Measurements from ENCODE around the gene NCL.

Gene NCL, protein sequence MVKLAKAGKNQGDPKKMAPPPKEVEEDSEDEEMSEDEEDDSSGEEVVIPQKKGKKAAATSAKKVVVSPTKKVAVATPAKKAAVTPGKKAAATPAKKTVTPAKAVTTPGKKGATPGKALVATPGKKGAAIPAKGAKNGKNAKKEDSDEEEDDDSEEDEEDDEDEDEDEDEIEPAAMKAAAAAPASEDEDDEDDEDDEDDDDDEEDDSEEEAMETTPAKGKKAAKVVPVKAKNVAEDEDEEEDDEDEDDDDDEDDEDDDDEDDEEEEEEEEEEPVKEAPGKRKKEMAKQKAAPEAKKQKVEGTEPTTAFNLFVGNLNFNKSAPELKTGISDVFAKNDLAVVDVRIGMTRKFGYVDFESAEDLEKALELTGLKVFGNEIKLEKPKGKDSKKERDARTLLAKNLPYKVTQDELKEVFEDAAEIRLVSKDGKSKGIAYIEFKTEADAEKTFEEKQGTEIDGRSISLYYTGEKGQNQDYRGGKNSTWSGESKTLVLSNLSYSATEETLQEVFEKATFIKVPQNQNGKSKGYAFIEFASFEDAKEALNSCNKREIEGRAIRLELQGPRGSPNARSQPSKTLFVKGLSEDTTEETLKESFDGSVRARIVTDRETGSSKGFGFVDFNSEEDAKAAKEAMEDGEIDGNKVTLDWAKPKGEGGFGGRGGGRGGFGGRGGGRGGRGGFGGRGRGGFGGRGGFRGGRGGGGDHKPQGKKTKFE

GRCh38 chr2:231463698-231464575 is at the start of gene NCL:
Gene NCL (minus strand): TSS chr2:231464484. CDS start chr2:231464353, 131 bp downstream.
- peak; percentile 82 for DNase-seq

GRCh38 chr2:231513746-231514224 is 49.5 kb upstream of the NCL start:
- DNase-seq = no peak

GRCh38 chr2:231512222-231512621 is 47.9 kb upstream of the NCL start:
- DNase-seq = no peak

- no peak for DNase-seq
Measured at GRCh38 chr2:231503766-231504165, 39.5 kb upstream of the NCL start.

DNA sequence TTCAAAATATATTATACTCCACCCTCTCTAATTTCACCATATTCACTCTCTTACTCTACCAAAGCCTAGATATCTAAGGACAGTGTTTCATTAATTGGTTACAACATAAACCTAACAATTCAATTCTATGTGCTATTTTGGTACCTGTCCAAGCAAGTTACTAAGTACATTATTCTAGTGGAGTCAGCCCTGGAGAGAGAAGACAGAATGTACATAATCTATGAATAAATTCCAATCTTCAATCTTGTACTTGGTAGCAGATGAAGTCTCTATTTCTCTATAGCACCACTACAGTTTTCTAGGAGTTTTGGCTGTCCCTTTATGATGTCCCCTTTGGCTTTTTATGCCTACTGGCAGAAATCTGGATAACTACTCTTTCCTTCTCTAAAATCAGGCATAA is 38.3 kb upstream of the NCL start:
- DNase-seq = no peak

- DNase-seq = no peak
Measured at GRCh38 chr2:231497651-231498050, 33.4 kb upstream of the NCL start.

DNA sequence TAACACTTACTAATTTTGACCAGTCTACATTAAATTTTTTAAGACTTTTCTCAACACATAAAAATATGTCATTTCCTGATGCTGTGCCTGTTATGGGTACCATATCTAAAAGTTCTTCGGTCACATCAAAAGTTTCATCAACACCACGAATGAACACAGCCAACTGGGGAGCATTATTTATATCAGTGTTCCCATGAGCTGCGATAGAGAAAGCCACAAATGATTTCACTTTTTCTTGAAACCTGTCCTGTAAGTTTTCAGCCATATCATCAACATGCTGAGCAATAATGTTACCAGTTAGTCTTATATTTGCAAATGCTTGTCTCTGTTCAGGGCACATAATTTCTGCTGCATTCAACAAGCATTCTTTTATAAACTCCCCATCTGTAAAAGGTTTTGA is 30.4 kb upstream of the NCL start:
- DNase-seq = no peak

- no peak for DNase-seq
Measured at GRCh38 chr2:231490801-231491200, 26.5 kb upstream of the NCL start.

DNA sequence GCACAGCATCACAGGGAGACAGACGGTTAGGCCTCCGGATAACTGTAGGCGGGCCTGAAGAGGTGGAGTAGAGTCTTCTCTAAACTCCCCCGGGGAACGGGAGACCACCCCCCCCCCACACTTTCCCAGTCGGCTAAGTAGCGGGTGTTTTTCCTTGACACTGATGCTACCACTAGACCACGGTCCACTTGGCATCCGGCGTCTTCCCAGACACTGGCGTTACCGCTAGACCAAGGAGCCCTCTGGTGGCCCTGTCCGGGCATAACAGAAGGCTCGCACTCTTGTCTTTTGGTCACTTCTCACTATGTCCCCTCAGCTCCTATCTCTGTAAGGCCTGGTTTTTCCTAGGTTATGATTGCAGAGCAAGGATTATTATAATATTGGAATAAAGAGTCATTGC is 25.7 kb upstream of the NCL start:
- no peak for DNase-seq

DNA sequence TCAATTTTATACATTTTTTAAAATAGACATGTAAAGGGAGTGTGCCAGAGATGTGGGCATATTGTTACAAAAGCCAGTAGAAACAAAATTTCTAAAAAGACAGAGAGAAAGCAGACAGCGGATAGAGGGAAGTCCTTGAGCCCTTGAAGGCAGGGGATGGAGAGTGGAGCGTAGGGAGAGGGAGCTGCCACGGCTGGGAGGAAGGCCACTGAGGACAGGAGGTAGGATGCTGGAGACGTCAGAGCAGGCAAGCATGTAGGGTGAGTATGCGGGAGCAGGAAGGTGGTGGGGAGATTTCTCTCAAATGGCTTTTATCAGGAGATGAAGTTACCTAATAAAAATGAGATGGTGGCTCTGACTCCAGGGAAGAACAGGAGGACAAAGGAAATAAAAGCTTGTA is 24.0 kb upstream of the NCL start:
- DNase-seq = no peak

DNA sequence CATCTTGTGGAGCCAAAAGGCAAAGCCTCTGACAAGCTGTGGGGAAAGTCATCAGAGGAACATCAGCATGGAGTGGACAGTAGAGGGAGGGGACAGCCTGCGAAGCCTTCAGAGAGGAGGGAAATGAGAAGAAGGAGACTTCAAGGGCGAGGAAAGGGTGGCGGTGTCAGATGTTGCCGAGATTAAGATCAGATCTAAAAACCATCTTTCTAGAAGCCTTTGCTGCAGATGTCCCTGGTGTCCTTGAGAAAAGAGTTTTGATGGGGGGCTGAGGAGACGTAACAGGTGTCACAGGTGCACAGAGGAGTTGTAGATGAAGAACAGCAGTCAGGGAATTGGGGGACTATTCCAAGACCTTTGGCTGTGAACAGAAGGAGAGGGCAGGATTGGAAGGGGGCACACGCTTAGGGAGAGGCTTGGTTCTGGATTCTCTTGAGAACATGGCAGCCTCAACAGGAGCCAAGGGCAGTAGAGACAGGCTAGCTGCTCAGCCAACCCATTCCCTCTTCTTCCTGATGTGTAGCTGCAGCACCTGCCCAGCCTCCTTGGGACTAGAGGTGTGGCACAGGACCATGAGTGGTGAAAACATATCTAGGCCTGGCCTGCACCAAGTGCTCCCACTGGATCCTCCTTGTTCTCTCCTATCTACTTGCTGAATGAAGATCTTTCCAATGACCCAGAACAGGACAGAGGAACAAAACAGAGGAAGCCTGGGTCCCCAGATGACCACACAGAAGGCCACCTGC is 22.7 kb upstream of the NCL start:
- no peak for DNase-seq

GRCh38 chr2:231483398-231484329 is 19.4 kb upstream of the NCL start:
- peak; percentile 55 for DNase-seq

GRCh38 chr2:231482806-231483391 is 18.6 kb upstream of the NCL start:
- peak; percentile 79 for DNase-seq

- no peak for DNase-seq
Measured at GRCh38 chr2:231480781-231481180, 16.5 kb upstream of the NCL start.

- no peak for DNase-seq
Measured at GRCh38 chr2:231479455-231479854, 15.2 kb upstream of the NCL start.

- DNase-seq = no peak
Measured at GRCh38 chr2:231476920-231477319, 12.6 kb upstream of the NCL start.

DNA sequence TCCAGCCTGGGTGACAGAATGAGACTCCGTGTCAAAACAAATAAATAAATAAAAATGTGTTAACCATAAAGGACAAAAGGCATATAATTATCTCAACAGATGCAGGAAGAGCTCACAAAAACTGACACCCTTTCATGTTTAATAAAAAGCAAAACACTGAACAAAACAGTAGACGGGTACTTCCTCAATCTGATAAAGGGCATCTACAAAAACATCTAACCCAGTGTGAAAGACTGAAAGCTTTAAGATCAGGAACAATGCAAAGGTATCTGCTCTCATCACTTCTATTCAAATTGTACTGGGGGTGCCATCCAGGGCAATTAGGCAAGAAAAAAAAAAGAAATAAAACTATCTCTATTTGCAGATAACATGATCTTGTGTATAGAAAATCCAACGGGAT is 11.7 kb upstream of the NCL start:
- no peak for DNase-seq

DNA sequence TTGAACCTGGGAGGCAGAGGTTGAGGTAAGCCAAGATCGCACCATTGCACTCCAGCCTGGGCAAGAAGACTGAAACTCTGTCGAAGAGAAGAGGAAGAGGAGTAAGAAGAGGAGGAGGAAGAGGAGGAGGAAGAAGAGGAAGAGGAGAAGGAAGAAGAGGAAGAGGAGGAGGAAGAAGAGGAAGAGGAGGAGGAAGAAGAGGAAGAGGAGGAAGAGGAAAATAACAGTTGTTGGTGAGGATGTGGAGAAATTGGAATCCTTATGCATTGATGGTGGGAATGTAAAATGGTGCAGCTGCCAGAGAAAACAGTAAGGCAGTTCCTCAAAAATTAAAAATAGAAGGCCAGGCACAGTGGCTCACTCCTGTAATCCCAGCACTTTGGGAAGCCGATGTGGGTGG is 8.5 kb upstream of the NCL start:
- DNase-seq = no peak

DNA sequence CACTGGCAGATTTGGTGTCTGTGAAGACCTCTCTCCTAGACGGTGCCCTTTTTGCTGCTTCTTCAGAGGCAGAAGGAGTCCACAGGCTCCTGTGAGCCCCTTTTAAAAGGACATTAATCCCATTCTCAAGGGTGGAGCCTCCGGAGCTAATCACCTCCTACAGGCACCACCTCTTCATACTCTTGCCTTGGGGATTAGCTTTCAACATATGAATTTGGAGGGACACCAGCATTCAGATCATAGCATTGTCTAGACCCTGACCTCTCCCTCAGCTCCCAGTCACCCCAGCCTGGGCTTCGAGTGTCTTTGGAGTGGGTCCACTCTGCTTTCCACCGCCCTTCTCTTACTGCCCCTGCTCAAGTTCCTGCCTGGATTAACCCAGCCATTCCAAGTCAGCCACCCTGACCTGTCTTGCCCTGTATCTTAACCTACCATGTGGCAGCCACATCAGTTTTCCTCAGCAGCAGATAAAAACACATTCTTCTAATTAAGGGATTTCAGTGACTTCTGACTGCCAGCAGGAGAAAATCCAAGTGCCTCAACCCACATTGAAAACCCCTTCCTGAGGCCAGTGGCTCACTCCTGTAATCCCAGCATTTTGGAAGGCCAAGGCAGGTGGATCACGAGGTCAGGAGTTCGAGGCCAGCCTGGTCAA is 6.1 kb upstream of the NCL start:
- DNase-seq = no peak

GRCh38 chr2:231469583-231469950 is 5.3 kb upstream of the NCL start:
- DNase-seq = no peak

All from CD4-positive, alpha-beta T cell treated with Interleukin-17A for 4 hours (primary cell).